ENCODE data around the gene SGO1. TPM values are rescaled to one million over a fixed set of nuclear protein-coding genes. Genes with fewer than 3 reads are reported as not detected.

SGO1 gene
- total RNA-seq, 1 donor: 0.36 TPM

GRCh38 chr3:20140881-20141280, 45.1 kb downstream of the SGO1 start:
- DNase-seq (ENCODE audit: insufficient read length, low spot score, missing footprints): no peak
- no peak overlapping the region for H3K4me2 ChIP-seq (ENCODE audit: insufficient read depth, low read length)
- H4K20me1 ChIP-seq (ENCODE audit: insufficient read depth, low read length): no peaks in the 10 kb centered on the region
- TF ChIP-seq, protein P1, sequence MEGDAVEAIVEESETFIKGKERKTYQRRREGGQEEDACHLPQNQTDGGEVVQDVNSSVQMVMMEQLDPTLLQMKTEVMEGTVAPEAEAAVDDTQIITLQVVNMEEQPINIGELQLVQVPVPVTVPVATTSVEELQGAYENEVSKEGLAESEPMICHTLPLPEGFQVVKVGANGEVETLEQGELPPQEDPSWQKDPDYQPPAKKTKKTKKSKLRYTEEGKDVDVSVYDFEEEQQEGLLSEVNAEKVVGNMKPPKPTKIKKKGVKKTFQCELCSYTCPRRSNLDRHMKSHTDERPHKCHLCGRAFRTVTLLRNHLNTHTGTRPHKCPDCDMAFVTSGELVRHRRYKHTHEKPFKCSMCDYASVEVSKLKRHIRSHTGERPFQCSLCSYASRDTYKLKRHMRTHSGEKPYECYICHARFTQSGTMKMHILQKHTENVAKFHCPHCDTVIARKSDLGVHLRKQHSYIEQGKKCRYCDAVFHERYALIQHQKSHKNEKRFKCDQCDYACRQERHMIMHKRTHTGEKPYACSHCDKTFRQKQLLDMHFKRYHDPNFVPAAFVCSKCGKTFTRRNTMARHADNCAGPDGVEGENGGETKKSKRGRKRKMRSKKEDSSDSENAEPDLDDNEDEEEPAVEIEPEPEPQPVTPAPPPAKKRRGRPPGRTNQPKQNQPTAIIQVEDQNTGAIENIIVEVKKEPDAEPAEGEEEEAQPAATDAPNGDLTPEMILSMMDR (IDR thresholded peaks at IDR 0.05; ENCODE audit: extremely low read depth, low read depth, low read length): no peak
- H3K79me2 ChIP-seq (ENCODE audit: insufficient read depth, low read length): no peaks in the 10 kb centered on the region
- H2AFZ ChIP-seq (ENCODE audit: low read length): no peak overlapping the region
- H3K9me3 ChIP-seq (ENCODE audit: low read depth, low read length): no peaks in the 10 kb centered on the region
- H3K4me3 ChIP-seq (ENCODE audit: insufficient read depth, low read length): no peak overlapping the region
- no peak overlapping the region for H3K27ac ChIP-seq (ENCODE audit: low read depth, low read length)
- no peaks in the 10 kb centered on the region for H3K36me3 ChIP-seq (ENCODE audit: insufficient read depth, low read length)
- no peaks in the 10 kb centered on the region for H3K27me3 ChIP-seq (ENCODE audit: insufficient read depth, low read length)
- H3K4me1 ChIP-seq (ENCODE audit: insufficient read depth, low read length): no peaks in the 10 kb centered on the region

GRCh38 chr3:20137647-20138046, 48.4 kb downstream of the SGO1 start:
- Histone ChIP-seq H3K36me3 (ENCODE audit: insufficient read depth, low read length) (no peaks in the 10 kb centered on the region), H3K79me2 (ENCODE audit: insufficient read depth, low read length) (no peaks in the 10 kb centered on the region), H3K9me3 (ENCODE audit: low read depth, low read length) (no peaks in the 10 kb centered on the region), H3K4me2 (ENCODE audit: insufficient read depth, low read length) (no peak overlapping the region), H2AFZ (ENCODE audit: low read length) (no peak overlapping the region), H3K27me3 (ENCODE audit: insufficient read depth, low read length) (no peaks in the 10 kb centered on the region), H3K27ac (ENCODE audit: low read depth, low read length) (no peak overlapping the region), H4K20me1 (ENCODE audit: insufficient read depth, low read length) (no peaks in the 10 kb centered on the region), H3K4me1 (ENCODE audit: insufficient read depth, low read length) (no peaks in the 10 kb centered on the region), H3K4me3 (ENCODE audit: insufficient read depth, low read length) (no peak overlapping the region)
- TF ChIP-seq, protein P1 (IDR thresholded peaks at IDR 0.05; ENCODE audit: extremely low read depth, low read depth, low read length): no peak
- DNase-seq (ENCODE audit: insufficient read length, low spot score, missing footprints): no peak

DNA sequence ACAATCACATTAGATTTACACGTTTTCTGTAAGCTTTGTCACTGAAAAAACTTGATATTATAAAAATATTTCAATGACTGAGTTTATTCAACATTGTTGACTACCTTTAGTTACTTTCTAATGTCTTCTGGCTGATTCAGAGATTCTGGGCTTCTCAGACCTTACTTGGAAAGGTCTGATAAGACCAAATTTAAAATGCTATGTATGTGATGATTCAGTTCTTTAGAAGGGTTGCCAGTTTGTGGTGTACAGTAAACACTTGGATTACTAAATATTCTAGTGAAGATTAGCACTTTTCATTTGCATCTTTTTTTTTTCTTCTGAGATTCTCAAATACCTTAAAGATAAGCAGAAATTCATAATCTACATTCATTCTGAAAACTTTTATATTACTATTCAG, 49.8 kb downstream of the SGO1 start:
- Histone ChIP-seq H2AFZ (ENCODE audit: low read length) (no peak overlapping the region), H3K27me3 (ENCODE audit: insufficient read depth, low read length) (no peaks in the 10 kb centered on the region), H3K9me3 (ENCODE audit: low read depth, low read length) (no peaks in the 10 kb centered on the region), H3K79me2 (ENCODE audit: insufficient read depth, low read length) (no peaks in the 10 kb centered on the region), H3K4me3 (ENCODE audit: insufficient read depth, low read length) (no peak overlapping the region), H3K36me3 (ENCODE audit: insufficient read depth, low read length) (no peaks in the 10 kb centered on the region), H3K4me1 (ENCODE audit: insufficient read depth, low read length) (no peaks in the 10 kb centered on the region), H4K20me1 (ENCODE audit: insufficient read depth, low read length) (no peaks in the 10 kb centered on the region), H3K4me2 (ENCODE audit: insufficient read depth, low read length) (no peak overlapping the region), H3K27ac (ENCODE audit: low read depth, low read length) (no peak overlapping the region)
- no peak for DNase-seq (ENCODE audit: insufficient read length, low spot score, missing footprints)
- TF ChIP-seq, protein P1 (IDR thresholded peaks at IDR 0.05; ENCODE audit: extremely low read depth, low read depth, low read length): no peak

- Histone ChIP-seq H3K79me2 (ENCODE audit: insufficient read depth, low read length) (no peaks in the 10 kb centered on the region), H3K4me3 (ENCODE audit: insufficient read depth, low read length) (no peak overlapping the region), H3K4me2 (ENCODE audit: insufficient read depth, low read length) (no peak overlapping the region), H3K27ac (ENCODE audit: low read depth, low read length) (no peak overlapping the region), H2AFZ (ENCODE audit: low read length) (no peak overlapping the region), H3K36me3 (ENCODE audit: insufficient read depth, low read length) (no peaks in the 10 kb centered on the region), H3K4me1 (ENCODE audit: insufficient read depth, low read length) (peaks cover 5% of the 10 kb centered on the region), H3K9me3 (ENCODE audit: low read depth, low read length) (no peaks in the 10 kb centered on the region), H3K27me3 (ENCODE audit: insufficient read depth, low read length) (no peaks in the 10 kb centered on the region), H4K20me1 (ENCODE audit: insufficient read depth, low read length) (no peaks in the 10 kb centered on the region)
- TF ChIP-seq, protein P1 (IDR thresholded peaks at IDR 0.05; ENCODE audit: extremely low read depth, low read depth, low read length): no peak
- peak; percentile 46 for DNase-seq (ENCODE audit: insufficient read length, low spot score, missing footprints)
Observed at GRCh38 chr3:20130106-20130505, 55.9 kb downstream of the SGO1 start.

Measured in osteoblast (primary cell).